Loucy (cell line): ENCODE results near the gene MARCHF11.

Experiments used
- H2AFZ ChIP-seq: fragments of 200-600 bp; sonication (generic); 2 replicates; pipeline ENCODE4 v1.6.0; 2016; ENCODE audit warnings: antibody characterized with exemption, mild to moderate bottlenecking, low read length, moderate library complexity
- H3F3A ChIP-seq: fragments of 200-600 bp; 2 replicates; pipeline ENCODE4 v1.6.0; 2016; ENCODE audit warnings: antibody characterized with exemption, low read depth, mild to moderate bottlenecking
- H3K27me3 ChIP-seq: fragments of 200-600 bp; sonication (generic); 2 replicates; pipeline ENCODE4 v1.6.1; 2014; ENCODE audit warnings: low read length, mild to moderate bottlenecking; ENCODE audit not compliant: insufficient read depth, poor library complexity, severe bottlenecking
- H3K36me3 ChIP-seq: fragments of 200-600 bp; sonication (generic); 2 replicates; pipeline ENCODE4 v1.6.1; 2016; ENCODE audit warnings: low read length; ENCODE audit not compliant: insufficient read depth
- H3K4me1 ChIP-seq: fragments of 200-600 bp; sonication (generic); 2 replicates; pipeline ENCODE4 v1.5.1; 2014; ENCODE audit warnings: low read length, mild to moderate bottlenecking; ENCODE audit not compliant: insufficient read depth, poor library complexity, severe bottlenecking
- H3K4me2 ChIP-seq: fragments of 200-600 bp; sonication (generic); 2 replicates; pipeline ENCODE4 v1.6.0; 2014; ENCODE audit warnings: antibody characterized with exemption, low read length, low read depth, mild to moderate bottlenecking; ENCODE audit not compliant: poor library complexity, severe bottlenecking
- H3K4me3 ChIP-seq: fragments of 200-600 bp; sonication (generic); 2 replicates; pipeline ENCODE4 v1.5.1; 2014; ENCODE audit warnings: low read length, mild to moderate bottlenecking, mixed read lengths; ENCODE audit not compliant: poor library complexity, severe bottlenecking
- H3K79me2 ChIP-seq: fragments of 200-600 bp; sonication (generic); 2 replicates; pipeline ENCODE4 v1.6.1; 2014; ENCODE audit warnings: low read length; ENCODE audit not compliant: insufficient read depth
- H3K9ac ChIP-seq: fragments of 200-600 bp; sonication (generic); 2 replicates; pipeline ENCODE4 v1.6.0; 2014; ENCODE audit warnings: mild to moderate bottlenecking, low read depth, low read length, moderate library complexity; ENCODE audit not compliant: poor library complexity, severe bottlenecking
- H3K9me2 ChIP-seq: fragments of 200-600 bp; sonication (generic); replicated peaks from 2 replicates; pipeline ENCODE4 v1.6.1; 2016; ENCODE audit warnings: low read depth, low read length, mixed read lengths
- H3K9me3 ChIP-seq: fragments of 200-600 bp; sonication (generic); 2 replicates; pipeline ENCODE4 v1.6.1; 2014; ENCODE audit warnings: mild to moderate bottlenecking, antibody characterized with exemption, low read length, low read depth; ENCODE audit not compliant: insufficient read depth
- H4K20me1 ChIP-seq: fragments of 200-600 bp; sonication (generic); 2 replicates; pipeline ENCODE4 v1.6.0; 2014; ENCODE audit warnings: antibody characterized with exemption, low read length, mild to moderate bottlenecking; ENCODE audit not compliant: insufficient read depth, poor library complexity, severe bottlenecking
- EZH2phosphoT487 ChIP-seq: fragments of 200-600 bp; IDR thresholded peaks from 2 replicates; pipeline ENCODE4 v1.6.1; 2018; ENCODE audit warnings: antibody characterized with exemption, mild to moderate bottlenecking, moderate library complexity, borderline replicate concordance
- TF ChIP-seq, protein P1 (sequence below): fragments of 200-600 bp; sonication (generic); conservative IDR thresholded peaks from 2 replicates; pipeline ENCODE4 v1.5.1; 2014; ENCODE audit warnings: mild to moderate bottlenecking, antibody characterized with exemption, low read length

MARCHF11 gene

DNA sequence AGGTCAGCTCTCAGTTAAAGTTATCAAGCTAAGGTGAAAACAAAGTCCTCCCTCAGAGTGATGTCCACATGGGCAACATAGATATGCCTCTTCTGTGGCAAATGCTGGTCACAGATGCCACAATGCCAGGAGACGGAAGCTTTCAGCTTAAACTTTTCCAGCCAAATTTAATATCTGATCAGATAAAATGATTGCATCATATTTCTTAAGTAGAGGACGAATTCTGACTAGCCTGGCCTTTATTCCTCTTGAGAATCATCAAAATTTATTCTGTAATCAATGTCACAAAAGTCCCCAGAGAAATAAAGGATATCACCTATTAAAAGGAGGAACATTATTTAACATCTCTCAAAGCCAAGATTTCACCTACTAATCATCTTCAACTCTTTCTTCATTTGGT, 161.9 kb downstream of the MARCHF11 start:
- no peaks in the 10 kb centered on the region for H4K20me1 ChIP-seq
- H3K9ac ChIP-seq, result no peak overlapping the region
- TF ChIP-seq, protein P1, sequence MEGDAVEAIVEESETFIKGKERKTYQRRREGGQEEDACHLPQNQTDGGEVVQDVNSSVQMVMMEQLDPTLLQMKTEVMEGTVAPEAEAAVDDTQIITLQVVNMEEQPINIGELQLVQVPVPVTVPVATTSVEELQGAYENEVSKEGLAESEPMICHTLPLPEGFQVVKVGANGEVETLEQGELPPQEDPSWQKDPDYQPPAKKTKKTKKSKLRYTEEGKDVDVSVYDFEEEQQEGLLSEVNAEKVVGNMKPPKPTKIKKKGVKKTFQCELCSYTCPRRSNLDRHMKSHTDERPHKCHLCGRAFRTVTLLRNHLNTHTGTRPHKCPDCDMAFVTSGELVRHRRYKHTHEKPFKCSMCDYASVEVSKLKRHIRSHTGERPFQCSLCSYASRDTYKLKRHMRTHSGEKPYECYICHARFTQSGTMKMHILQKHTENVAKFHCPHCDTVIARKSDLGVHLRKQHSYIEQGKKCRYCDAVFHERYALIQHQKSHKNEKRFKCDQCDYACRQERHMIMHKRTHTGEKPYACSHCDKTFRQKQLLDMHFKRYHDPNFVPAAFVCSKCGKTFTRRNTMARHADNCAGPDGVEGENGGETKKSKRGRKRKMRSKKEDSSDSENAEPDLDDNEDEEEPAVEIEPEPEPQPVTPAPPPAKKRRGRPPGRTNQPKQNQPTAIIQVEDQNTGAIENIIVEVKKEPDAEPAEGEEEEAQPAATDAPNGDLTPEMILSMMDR, result no peak
- no peak for TF ChIP-seq EZH2phosphoT487
- H3K4me2 ChIP-seq, result no peak overlapping the region
- H3K9me3 ChIP-seq, result no peaks in the 10 kb centered on the region
- H3K79me2 ChIP-seq, result no peaks in the 10 kb centered on the region
- H2AFZ ChIP-seq, result no peak overlapping the region
- no peak overlapping the region for H3K4me3 ChIP-seq
- H3K9me2 ChIP-seq, result no peaks in the 10 kb centered on the region
- H3K36me3 ChIP-seq, result no peaks in the 10 kb centered on the region
- H3K27me3 ChIP-seq, result no peaks in the 10 kb centered on the region
- no peaks in the 10 kb centered on the region for H3F3A ChIP-seq
- no peaks in the 10 kb centered on the region for H3K4me1 ChIP-seq
